HG03575 (cell line): Measurements from ENCODE around the gene GPR132.
"Not testable (repeated sequence)": the region's sequence is repeated elsewhere in the genome, so short reads cannot be mapped to it uniquely, and the experiment has no call there.

Experiments
- ATAC-seq: cut with Tn5 transposase; IDR thresholded peaks from one replicate; pipeline ENCODE4 v1.9.1; 2021; ENCODE audit not compliant: unreplicated experiment, insufficient number of reproducible peaks, low FRiP score; ENCODE audit errors: extremely low read depth

The GPR132 gene

DNA sequence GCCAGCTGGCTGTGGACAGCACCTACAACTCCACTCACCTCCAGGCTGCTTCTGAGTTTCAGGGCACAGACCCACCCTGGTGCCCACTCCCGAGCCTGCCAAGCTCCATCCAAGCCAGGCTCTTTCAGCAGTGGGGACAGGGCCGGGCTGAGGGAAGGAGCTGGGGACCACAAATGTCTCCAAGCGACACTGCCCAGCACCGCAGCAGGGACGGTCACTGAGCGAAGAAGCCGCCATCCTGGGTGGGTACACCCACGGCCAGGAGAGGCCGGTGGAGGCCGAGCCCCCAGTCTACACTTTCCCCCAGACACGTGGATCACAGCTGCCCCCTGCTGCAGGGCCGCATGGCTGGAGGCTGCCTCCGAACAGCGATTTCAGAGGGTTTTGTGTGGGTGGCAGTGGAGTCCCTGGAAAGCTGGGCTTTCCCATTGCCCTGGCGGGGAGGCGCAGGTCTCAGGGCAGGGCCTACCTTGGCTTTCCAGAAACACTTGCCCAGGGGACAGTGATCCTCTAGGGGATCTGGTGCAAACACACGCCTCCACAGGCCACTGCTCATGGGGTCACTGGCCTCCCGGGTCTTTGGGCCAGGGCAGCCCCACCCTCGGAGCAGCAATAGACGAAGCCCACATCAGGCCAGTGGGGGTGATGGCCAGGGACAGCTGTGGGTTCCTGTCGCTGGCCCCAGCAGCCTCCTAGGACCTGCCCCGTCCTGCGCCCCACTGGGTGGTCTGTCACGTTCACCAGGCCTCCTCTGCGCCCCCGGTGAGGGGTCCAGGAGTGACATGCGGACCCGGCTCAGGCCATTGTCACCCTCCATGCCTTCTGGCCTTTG lies 1.2 kb upstream of the GPR132 start:
- no peak for ATAC-seq

DNA sequence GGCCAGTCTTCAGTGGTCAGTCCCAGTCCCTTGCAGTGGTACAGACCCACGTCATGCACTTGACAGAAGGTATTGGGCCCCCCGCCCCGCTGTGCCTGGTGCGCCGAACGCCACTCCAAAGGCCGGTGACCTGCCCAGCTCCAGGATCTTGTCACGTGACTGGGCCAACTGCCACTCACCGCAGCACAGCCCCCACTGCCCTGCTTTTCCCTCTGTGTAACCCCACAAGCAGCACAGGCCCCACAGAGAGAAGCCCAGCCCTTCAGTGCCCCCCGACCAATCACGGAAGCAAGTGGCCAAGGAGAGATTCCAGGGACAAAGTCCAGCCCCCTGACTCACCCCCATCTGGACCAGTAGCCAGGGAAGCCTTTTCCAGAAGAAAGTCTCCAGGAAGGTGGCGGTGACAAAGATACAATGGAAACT lies 498 bp downstream of the GPR132 start:
- no peak for ATAC-seq

DNA sequence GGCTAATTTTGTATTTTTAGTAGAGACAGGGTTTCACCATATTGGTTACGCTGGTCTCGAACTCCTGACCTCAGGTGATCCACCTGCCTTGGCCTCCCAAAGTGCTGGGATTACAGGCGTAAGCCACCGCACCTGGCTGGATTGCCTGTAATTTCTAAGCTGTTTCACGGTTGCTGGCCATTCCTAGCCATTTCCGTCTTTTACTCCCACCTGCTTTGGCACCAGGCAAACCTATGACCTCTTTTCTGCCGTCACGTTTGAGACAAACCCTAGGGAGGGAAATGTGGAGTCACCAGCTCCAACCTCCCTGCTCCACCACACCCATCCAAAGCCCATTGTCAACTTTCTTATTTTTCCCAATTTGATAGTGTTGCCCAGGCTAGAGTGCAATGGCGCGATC lies 1.2 kb downstream of the GPR132 start:
- ATAC-seq = no peak

DNA sequence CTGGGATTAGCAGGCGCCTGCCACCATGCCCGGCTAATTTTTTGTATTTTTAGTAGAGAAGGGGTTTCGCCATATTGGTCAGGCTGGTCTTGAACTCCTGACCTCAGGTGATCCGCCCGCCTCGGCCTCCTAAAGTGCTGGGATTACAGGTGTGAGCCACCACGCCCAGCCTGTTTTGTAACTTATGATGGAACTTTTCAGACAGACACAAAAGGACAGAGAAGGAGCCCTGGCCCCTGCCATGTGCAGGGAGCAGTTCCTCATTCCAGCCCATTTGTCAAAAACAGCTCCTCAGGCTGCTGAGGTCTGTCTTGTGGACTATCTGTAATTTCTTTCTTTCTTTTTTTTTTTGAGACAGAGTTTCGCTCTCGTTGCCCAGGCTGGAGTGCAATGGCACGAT lies 1.7 kb downstream of the GPR132 start:
- not testable (repeated sequence) for ATAC-seq

DNA sequence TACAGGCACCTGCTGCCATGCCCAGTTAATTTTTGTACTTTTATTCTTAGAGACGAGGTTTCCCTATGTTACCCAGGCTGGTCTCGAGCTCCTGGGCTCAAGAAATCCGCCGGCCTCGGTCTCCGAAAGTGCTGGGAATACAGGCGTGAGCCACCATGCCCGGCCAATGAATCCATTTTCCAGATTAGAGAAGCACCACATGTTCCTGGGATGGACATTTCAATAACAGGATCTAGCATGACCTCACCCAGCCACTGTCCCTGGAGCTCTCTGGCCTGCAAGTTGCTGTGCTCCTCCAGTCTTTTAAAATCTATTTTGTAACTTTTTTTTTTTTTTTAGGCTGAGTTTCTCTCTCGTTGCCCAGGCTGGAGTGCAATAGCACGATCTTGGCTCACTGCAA lies 2.2 kb downstream of the GPR132 start:
- no peak for ATAC-seq

DNA sequence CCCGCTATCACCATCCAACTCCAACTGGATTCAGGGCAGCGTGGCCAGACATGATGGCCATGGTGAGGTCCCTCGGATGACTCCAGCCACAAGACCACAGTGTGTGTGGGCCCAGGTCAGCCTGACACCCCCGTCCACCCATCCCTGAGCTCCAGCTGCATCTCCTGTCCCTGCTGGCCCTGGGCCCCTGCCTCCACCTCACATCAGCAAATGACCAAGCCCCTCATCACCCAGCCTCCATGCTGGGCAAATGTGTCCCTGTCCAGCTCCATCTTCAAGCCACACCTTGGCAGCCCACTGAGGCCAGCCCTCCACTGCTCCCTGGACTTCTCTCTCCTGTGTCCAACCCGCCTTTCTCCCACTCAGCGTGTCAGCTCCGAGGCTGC lies 3.2 kb downstream of the GPR132 start:
- ATAC-seq = no peak

DNA sequence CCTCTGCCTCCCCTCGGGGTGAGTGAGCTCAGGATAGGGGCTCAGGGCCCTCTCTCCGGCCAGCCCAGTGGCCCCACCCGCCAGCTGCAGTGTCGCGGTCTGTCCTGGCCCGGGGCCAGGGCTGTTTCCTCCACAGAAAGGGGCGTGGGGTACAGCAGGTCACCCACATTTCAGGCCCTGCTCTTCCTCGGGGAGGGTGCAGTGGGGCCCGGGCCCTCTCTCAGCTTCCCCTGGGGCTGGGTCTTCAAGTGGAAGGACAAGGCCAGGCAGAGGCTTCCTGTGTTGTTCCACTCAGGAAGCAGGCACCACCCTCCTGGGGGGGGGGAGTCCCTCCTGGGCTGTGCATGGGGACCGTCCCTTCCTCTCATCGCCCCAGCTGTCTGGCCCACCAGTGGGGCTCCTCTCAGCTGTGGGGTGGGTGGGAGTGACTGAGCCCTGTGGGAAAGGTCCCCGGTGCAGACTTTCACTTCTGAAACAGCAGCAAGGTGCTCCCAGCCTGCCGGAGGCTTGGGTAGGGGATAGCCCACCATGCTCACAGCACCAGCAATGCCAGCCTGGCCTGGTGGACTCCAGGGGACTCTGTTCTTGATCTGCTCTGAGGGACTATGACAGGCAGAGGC lies 3.7 kb downstream of the GPR132 start:
- ATAC-seq = no peak

DNA sequence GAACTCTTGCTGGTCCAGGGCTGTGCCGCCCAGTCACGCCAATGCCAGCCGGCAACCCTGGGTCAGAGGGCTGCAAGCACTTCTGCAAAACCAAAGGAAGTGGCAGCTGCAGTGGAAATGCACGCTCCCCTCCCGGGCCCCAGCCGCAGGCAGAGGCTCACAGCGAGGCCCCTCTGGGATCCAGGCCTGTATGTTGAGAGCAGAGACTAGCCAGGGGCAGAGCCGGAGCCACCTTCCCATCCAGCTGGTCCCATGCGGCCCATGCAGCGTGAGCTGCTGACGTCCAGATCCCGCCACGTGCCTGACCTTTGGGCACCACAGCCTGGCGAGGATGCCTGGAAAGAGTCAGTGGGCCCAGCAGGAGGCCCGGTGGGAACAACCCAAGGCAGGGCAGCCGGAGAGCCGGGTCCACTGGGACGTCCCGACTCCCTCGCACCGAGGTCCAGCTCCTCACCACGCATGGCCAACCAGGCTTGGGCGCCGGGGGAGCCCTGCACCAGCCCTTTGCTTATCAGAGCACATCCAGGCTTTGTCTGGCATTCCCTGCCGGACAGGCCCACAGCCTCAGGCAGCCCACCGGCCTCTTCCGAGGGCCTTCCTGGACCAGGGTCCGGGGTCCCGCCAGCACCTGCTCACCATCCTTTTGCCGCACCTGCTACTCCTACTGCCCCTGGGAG lies 4.3 kb downstream of the GPR132 start:
- no peak for ATAC-seq

DNA sequence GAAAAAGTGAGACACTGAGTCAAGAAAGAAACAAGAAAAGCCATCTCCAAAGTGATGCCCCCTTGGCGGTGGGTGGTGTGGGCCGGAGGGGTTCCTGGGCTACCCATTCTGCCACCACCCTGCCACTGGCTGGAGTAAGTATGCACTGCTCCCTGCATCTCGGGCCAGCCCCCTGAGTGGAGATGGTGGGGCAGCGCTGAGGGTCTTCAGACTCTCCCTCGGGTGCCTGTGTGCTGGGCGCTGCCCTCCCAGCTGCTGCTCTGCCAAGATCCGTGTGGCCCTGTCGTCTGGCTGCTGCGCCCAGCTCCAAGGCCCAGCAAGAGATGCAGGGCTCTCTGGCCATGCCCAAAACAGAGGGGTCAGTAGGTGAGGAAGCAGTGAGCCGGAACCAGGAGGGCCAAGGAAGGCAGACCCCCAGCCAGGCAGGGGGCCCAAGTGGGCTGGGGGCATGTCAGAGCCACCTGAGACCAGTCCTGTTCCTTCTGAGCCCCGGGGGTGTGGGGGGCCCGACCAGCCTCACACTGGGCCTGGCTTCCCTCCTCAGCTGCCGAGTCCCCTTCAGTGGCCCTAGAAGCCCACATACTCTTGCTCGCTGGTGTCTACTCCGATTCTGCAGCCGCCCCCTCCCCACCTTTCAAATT lies 5.2 kb downstream of the GPR132 start:
- ATAC-seq = no peak

DNA sequence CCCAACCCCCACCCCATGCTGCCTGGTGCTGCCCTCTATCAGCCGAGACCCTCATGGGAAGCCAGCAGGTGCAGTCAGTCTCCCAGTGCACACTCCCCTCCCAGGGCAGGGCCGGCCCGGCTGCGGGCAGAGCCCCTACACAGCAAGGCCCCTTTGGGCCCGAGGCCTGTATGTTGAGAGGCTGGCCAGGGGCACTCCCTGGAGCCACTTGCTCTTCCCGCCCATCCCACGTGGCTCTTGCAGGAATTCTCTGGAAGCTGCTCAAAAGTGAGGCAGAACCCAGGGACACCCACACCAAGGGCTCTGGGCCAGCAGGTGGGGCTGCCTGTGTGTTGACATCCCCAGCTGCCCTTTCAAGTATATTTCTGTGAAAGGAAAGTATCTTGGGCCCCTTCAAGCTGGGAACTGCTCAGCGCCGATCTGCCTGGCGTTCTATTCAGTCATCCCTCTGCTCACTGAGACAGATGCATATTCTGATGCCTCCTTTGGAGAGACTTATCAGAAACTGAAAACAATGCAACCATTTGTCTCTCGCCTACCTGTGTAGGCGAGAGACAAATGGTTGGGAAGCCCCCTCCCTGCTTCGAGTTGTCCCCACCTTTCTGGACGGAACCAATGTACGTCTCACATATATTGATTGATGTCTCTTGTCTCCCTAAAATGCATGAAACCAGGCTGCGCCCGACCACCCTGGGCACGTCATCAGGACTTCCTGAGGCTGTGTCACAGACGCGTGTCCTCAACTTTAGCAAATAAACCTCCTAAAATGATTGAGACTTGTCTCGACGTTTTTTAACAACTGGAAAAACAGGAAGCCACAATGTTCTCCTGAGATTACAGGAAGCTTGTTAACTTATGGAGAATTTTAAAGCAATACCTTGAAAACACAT lies 6.0 kb downstream of the GPR132 start:
- ATAC-seq = no peak

DNA sequence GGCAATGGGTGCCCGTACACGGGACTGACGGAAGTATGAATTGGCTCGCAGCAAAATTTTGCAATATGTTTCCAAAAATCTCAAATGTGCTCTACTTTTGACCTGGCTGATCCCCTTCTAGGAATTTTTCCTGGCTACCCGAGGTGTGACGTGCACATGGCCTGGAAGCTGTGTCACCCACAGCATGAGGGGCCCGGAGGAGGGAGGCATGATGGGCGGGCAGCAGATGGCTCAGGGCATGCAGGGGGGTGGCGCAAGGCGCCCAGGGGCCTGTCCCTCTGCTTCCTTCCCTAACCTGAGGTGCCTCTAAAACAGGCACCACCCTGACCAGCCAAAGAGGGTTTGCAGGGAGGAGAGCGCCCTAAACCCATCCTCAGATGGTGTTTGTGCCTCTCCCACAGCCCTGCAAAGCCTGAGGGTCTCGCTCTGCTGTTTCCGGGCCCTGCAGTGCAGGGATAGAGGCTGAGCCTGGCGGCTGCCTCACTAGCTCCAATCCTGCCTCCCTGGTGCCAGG lies 6.7 kb downstream of the GPR132 start:
- ATAC-seq = no peak

DNA sequence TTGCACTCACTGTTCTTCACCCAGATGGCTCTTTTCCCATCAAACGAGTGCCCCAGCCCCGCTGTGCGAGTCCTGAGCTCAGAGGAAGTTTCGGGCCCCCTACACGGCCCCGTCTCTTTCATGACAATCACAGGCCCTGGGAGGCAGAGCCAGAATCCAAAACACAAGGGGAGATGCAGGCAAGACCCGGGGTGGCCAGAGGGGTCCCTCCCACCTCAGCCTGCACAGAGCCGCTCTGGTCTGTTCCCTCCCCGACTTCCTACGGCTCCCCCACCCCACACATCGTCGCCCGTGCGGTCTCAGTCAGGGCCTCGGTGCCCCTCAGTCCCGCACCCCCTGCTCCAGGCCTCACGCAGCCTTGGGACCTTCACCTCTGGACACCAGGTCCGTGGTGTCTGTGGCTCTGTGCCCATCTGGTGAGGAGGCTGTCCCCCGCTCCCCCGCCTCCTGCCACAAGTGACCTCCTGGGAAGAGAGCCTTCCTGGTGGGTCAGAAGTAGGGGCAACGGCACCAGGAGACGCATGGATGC lies 8.9 kb downstream of the GPR132 start:
- ATAC-seq = no peak

DNA sequence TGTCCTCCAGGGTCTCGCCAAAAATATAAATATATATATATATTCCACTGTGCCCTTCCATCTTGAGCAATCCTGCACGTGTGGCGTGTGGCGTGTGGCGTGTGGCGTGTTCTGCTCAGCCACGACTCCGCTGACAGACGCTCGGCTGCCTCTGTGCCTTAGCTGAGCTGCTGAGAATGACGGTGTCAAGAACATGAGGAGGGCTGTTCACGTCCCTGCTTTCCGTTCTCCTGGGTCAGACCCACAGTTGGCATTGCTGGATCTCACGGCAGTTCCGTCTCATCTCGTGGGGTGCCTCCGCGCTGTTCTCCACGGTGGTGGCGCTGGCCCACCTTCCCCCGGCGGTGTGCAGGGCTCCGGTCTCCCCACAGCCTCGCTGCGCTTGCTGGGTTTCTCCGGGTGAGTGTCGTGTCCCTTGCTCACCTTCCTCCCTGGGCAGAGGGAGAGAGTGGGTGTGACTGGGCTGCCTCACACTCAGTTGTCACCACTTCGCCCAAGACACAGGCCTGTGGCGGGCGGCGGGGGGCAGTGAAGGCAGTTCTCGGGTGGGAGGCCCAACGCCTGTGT lies 9.4 kb downstream of the GPR132 start:
- ATAC-seq = no peak

DNA sequence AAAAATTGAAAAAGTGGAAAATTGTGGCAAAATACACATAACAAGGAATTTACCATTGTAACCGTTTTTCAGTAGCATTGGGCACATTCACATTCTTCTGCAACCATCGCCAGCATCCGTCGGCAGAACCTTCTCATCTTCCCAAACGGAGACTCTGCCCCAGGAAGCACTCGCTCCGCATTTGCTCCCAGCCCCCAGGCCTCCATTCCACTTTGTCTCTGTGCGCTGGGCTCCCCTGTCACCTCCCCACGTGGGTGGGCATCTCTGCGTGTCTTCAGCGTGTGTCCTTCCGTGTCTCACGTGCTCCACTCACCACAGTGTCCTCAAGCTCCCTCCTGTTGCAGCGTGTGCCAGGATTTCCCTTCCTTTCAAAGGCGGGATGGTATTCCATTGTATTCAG lies 9.9 kb downstream of the GPR132 start:
- no peak for ATAC-seq

DNA sequence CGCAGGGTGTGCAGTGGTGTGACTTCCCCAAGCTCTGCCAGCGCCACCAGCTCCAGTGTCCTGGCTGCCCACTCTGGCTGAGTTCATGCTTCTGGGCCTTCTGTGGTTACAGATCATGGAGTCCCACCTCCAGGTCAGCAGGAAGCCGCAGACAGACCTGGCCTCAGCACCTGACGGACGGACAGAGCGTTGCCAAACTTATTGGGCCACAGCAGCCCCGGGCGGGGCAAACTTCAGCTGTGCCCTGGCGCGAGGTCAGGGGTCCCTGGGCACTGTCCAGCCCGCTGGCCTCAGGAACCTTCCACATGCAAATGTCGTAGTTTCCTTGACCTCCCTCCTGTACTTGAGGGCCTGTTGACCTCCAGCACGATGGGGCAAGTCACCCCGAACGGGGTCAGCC lies 11.2 kb downstream of the GPR132 start:
- ATAC-seq = no peak

DNA sequence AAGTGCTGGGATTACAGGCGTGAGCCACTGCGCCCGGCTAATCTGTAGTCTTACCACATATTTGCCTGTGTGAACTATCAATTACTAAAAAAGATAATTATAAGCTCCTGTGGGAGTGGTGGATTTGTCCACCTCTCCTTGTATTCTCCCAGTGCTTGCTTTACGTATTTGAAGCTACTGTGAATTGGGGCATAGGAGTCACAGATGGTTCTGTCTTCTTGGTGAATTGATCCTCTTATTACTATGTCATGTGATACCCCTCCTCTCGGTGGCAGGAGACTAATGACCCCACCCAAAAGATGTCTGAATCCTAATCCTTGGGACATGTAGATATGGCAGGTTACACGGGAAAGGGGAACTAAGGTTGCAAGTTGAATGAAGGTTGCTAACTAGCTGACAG lies 11.8 kb downstream of the GPR132 start:
- no peak for ATAC-seq

DNA sequence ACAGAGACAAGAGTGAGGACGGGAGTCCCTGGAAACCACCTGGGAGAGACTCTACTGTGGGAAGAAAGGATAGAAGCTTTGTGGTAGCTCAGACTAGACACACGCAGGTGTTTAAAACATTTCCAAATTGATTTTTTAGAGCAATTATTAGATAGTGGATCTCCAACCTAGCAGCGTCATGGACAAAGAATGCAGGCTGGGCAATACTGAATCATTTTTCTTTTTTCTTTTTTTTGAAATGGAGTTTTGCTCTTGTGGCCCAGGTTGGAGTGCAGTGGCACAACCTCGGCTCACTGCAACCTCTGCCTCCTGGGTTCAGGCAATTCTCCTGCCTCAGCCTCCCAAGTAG lies 13.1 kb downstream of the GPR132 start:
- ATAC-seq = no peak
